Posterior cingulate gyrus (tissue), 11 donors: ENCODE data around the gene CSPG4.
"Not testable (repeated sequence)": the region's sequence is repeated elsewhere in the genome, so short reads cannot be mapped to it uniquely, and the experiment has no call there.

Experiments used
- DNase-seq, 10 donors: peaks; one replicate each; pipeline versions ENCODE4 v3.0.0 to v3.0.0-alpha.2; 2020 to 2021; ENCODE audit warnings: mixed read lengths in 3 of 10
- intact Hi-C: fragments of 100-400 bp; cut with DNase I; formaldehyde crosslinking; loops from one replicate; pipeline ENCODE4 v1.15.1; 2023

Gene CSPG4

GRCh38 chr15:75637245-75638009, 75.2 kb downstream of the CSPG4 start:
- DNase-seq = peak in 1 of 10 donors; percentile 14
- intact Hi-C loops = loop anchor here (5.0 kb wide), 1 partner anchor 45 kb away; no protein-coding TSS in a partner anchor

DNA sequence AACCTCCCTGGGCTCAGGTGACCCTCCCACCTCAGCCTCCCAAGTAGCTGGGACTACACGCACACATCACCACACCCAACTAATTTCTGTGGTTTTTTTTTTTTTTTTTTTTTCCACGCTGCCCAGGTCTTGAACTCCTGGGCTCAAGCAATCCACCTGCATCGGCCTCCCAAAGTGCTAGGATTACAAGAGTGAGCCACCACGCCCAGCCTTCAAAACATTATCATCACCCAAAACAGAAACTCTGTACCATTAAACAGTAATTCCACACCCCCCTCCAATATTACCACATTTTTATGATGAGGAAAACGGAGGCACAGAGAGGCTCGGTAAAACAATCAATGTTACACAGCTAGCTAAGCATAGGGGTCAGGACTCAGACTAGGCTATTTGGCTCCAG, 76.6 kb downstream of the CSPG4 start:
- DNase-seq = peak in 1 of 10 donors; percentile 39
- intact Hi-C loops = loop anchor here (5.0 kb wide), 1 partner anchor 46 kb away; no protein-coding TSS in a partner anchor

GRCh38 chr15:75633922-75634321, 78.7 kb downstream of the CSPG4 start:
- intact Hi-C loops, DNase-seq: not testable (repeated sequence)

DNA sequence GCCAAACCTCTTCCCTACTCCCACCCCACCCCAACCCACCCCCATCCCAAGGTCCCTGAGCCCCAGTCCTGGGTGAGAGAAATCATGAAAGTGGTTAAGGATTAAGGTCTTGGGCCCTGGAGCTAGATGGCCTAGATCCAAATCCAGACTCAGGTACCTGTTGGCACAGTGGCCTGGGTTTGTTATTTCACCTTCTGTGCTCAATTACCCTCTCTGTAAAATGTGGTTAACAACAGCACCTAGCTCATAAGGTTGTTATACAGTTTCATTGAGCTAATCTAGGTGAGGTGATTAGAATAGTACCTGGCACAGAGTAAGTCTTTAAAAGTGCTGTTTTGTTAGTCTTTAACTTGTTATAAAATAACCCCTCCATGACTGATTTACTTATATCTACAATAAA, 80.7 kb downstream of the CSPG4 start:
- intact Hi-C loops = no loop called here
- no peak for DNase-seq

DNA sequence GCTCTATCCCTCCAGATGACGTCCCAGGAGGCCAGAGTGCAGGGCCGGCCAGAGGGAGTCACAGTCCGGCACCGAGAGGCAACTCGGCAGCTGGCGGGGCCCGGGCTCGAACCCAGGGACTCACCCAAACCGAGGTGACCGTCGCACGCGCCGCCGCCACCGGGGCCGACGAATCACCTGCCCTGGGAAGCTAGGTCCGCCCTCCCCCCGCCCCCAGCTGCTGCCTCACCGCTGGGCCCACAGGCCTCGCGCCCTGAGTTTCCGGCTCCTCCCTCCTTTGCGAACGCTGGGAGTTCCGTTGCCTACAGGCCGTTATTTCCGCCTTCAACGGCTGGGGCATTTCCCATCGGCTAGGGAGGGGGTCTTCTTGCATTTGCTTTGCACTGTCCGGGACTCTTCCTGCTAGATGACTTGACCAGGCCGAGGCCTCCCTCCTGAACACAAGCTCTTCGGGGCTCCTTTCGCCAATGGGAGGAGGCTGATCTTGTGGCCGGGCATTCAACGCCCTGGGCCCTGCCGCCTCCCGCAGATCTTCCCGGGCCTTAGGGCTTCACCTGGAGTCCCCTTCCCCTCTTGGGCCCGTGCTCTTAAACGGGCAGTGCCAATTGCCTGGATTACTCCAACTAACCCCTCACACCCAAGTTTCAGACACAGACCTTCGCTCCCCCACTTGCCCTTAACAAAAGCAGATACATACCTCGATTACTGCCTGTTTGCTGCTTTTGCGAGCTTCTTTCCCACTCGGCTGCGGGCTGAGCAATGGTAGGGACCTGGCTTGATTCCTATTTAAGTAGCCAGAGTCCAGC, 86.9 kb downstream of the CSPG4 start, which contains the start of gene SNUPN:
Gene SNUPN, minus strand, starts transcription at position 184 of the 806 bp plus-strand sequence. CDS start 4,674 bp downstream, outside the sequence.
- peak; percentile 87 to 99 (median 91) for DNase-seq
- intact Hi-C loops = loop anchor here (1.0 to 5.0 kb wide), 3 partner anchors 15 to 258 kb away; partner anchors contain the start of genes IMP3, MAN2C1 and SIN3A
